H9 (cell line): ENCODE measurements around the gene SLC29A2. TPM values are rescaled to one million over a fixed set of nuclear protein-coding genes. Genes with fewer than 3 reads are reported as not detected.

Experiments used
- DNase-seq: peaks from one replicate; pipeline ENCODE4 v3.0.0-alpha.2; 2017
- H2AFZ ChIP-seq: one replicate; pipeline ENCODE4 v1.6.1; 2013; ENCODE audit warnings: mild to moderate bottlenecking, low read length, control low read depth, moderate library complexity
- H2AK5ac ChIP-seq: 2 replicates; pipeline ENCODE4 v1.6.1; 2013; ENCODE audit warnings: low read length, control low read depth, mixed read lengths; ENCODE audit not compliant: insufficient read length
- H2BK120ac ChIP-seq: one replicate; pipeline ENCODE4 v1.6.1; 2013; ENCODE audit warnings: low read depth, mild to moderate bottlenecking, low read length, control low read depth, inconsistent platforms; ENCODE audit not compliant: poor library complexity, severe bottlenecking
- H2BK12ac ChIP-seq: 2 replicates; pipeline ENCODE4 v1.6.1; 2013; ENCODE audit warnings: low read length, control low read depth, mixed read lengths, low read depth; ENCODE audit not compliant: insufficient read length
- H2BK15ac ChIP-seq: 2 replicates; pipeline ENCODE4 v1.6.1; 2013; ENCODE audit warnings: low read depth, low read length, control low read depth
- H2BK20ac ChIP-seq: one replicate; pipeline ENCODE4 v1.6.1; 2013; ENCODE audit warnings: low read depth, mild to moderate bottlenecking, low read length, control low read depth, inconsistent platforms; ENCODE audit not compliant: poor library complexity, severe bottlenecking
- H2BK5ac ChIP-seq: 2 replicates; pipeline ENCODE4 v1.6.1; 2013; ENCODE audit warnings: low read length, control low read depth, mixed read lengths; ENCODE audit not compliant: insufficient read length
- H3K14ac ChIP-seq: 2 replicates; pipeline ENCODE4 v1.6.1; 2013; ENCODE audit warnings: low read length, control low read depth; ENCODE audit not compliant: insufficient read depth
- H3K18ac ChIP-seq: 2 replicates; pipeline ENCODE4 v1.6.1; 2013; ENCODE audit warnings: low read depth, mild to moderate bottlenecking, mixed read lengths, low read length, control low read depth; ENCODE audit not compliant: insufficient read length
- H3K23ac ChIP-seq: 2 replicates; pipeline ENCODE4 v1.6.1; 2013; ENCODE audit warnings: low read length, control low read depth, mixed read lengths, low read depth; ENCODE audit not compliant: insufficient read length
- H3K23me2 ChIP-seq: 2 replicates; pipeline ENCODE4 v1.6.1; 2013; ENCODE audit warnings: low read depth, mild to moderate bottlenecking, mixed read lengths, low read length, control low read depth; ENCODE audit not compliant: insufficient read length, poor library complexity, severe bottlenecking
- H3K27ac ChIP-seq: 2 replicates; pipeline ENCODE4 v1.5.1; 2013; ENCODE audit warnings: low read length, control low read depth, mixed read lengths, low read depth; ENCODE audit not compliant: insufficient read length
- H3K27me3 ChIP-seq: 2 replicates; pipeline ENCODE4 v1.6.1; 2013; ENCODE audit warnings: low read length, control low read depth, inconsistent platforms; ENCODE audit not compliant: insufficient read depth
- H3K4ac ChIP-seq: 2 replicates; pipeline ENCODE4 v1.6.1; 2013; ENCODE audit warnings: low read depth, mild to moderate bottlenecking, control low read depth, inconsistent platforms, low read length, moderate library complexity
- H3K4me1 ChIP-seq: 2 replicates; pipeline ENCODE4 v1.6.1; 2013; ENCODE audit warnings: low read length, control low read depth, inconsistent platforms; ENCODE audit not compliant: insufficient read depth
- H3K4me2 ChIP-seq: 2 replicates; pipeline ENCODE4 v1.6.1; 2013; ENCODE audit warnings: low read length, control low read depth, mixed read lengths; ENCODE audit not compliant: insufficient read length, insufficient read depth
- H3K56ac ChIP-seq: 2 replicates; pipeline ENCODE4 v1.6.1; 2013; ENCODE audit warnings: low read depth, mild to moderate bottlenecking, mixed read lengths, low read length, control low read depth; ENCODE audit not compliant: insufficient read length
- H3K79me1 ChIP-seq: 2 replicates; pipeline ENCODE4 v1.6.1; 2013; ENCODE audit warnings: low read depth, mild to moderate bottlenecking, moderate library complexity, low read length, control low read depth, inconsistent platforms; ENCODE audit not compliant: insufficient read depth, poor library complexity, severe bottlenecking
- H3K79me2 ChIP-seq: 2 replicates; pipeline ENCODE4 v1.6.1; 2013; ENCODE audit warnings: low read length, control low read depth, inconsistent platforms; ENCODE audit not compliant: insufficient read depth
- H3K9ac ChIP-seq: 2 replicates; pipeline ENCODE4 v1.6.1; 2013; ENCODE audit warnings: low read length, control low read depth, mixed read lengths; ENCODE audit not compliant: insufficient read length; ENCODE audit errors: extremely low read depth
- H3K9me3 ChIP-seq: one replicate; pipeline ENCODE4 v1.6.1; 2013; ENCODE audit warnings: low read depth, low read length, inconsistent platforms; ENCODE audit not compliant: control insufficient read depth
- H3T11ph ChIP-seq: one replicate; pipeline ENCODE4 v1.6.1; 2013; ENCODE audit warnings: mild to moderate bottlenecking, low read length, control low read depth, inconsistent platforms
- H4K20me1 ChIP-seq: one replicate; pipeline ENCODE4 v1.6.1; 2013; ENCODE audit not compliant: control insufficient read depth, insufficient read length, insufficient read depth
- H4K5ac ChIP-seq: 2 replicates; pipeline ENCODE4 v1.6.1; 2013; ENCODE audit warnings: low read depth, mild to moderate bottlenecking, mixed read lengths, low read length, control low read depth; ENCODE audit not compliant: insufficient read length
- H4K8ac ChIP-seq: replicated peaks from 2 replicates; pipeline ENCODE4 v1.6.1; 2013; ENCODE audit warnings: low read length, control low read depth, mixed read lengths, low read depth; ENCODE audit not compliant: insufficient read length
- H4K91ac ChIP-seq: 2 replicates; pipeline ENCODE4 v1.6.1; 2013; ENCODE audit warnings: low read depth, mild to moderate bottlenecking, moderate library complexity, mixed read lengths, low read length, control low read depth; ENCODE audit not compliant: insufficient read length
- H3K27ac Mint-ChIP-seq, 3 experiments: 2 replicates in 2 of 3; 3 replicates in 1 of 3; pipeline ENCODE4 v1.8.0; 2020 to 2021; ENCODE audit warnings: mixed read lengths in 3 of 3, mild to moderate bottlenecking in 1 of 3, moderate library complexity in 1 of 3
- H3K27me3 Mint-ChIP-seq: 2 replicates; pipeline ENCODE4 v1.8.0; 2021; ENCODE audit warnings: low read depth, mild to moderate bottlenecking, moderate library complexity, mixed read lengths
- H3K36me3 Mint-ChIP-seq, 3 experiments: 2 replicates in 2 of 3; 3 replicates in 1 of 3; pipeline ENCODE4 v1.8.0; 2020 to 2021; ENCODE audit warnings: low read depth in 3 of 3, mixed read lengths in 3 of 3; ENCODE audit not compliant: insufficient read depth in 1 of 3
- H3K4me1 Mint-ChIP-seq, 2 experiments: 2 replicates each; pipeline ENCODE4 v1.8.0; 2020; ENCODE audit warnings: mixed read lengths in 2 of 2
- H3K4me3 Mint-ChIP-seq, 2 experiments: 2 replicates in 1 of 2; 3 replicates in 1 of 2; pipeline ENCODE4 v1.8.0; 2020 to 2021; ENCODE audit warnings: mild to moderate bottlenecking in 2 of 2, mixed read lengths in 2 of 2, moderate library complexity in 1 of 2
- H3K9me3 Mint-ChIP-seq, 2 experiments: 2 replicates in 1 of 2; 3 replicates in 1 of 2; pipeline ENCODE4 v1.8.0; 2020; ENCODE audit warnings: mild to moderate bottlenecking in 2 of 2, mixed read lengths in 2 of 2, moderate library complexity in 1 of 2
- CTCF ChIP-seq: fragments of 200-600 bp; sonication (generic); conservative IDR thresholded peaks from 3 replicates; pipeline ENCODE4 v1.8.0; 2021; ENCODE audit warnings: antibody characterized with exemption, mild to moderate bottlenecking
- WGBS: extraction: QIAGEN DNeasy Blood & Tissue Kit; methylation state at CpG from one replicate; pipeline ENCODE4 v1.1.7; 2013; ENCODE audit warnings: missing lambda C conversion rate, low lambda C conversion rate, mixed read lengths; ENCODE audit not compliant: insufficient read length; ENCODE audit errors: extremely low coverage; 5-methylcytosine and 5-hydroxymethylcytosine counted together
- total RNA-seq: library from RNA; stranded (reverse); gene quantifications from 2 replicates; pipeline ENCODE4 v1.2.1, GENCODE V29; 2021

The SLC29A2 gene
- total RNA-seq, 1 experiment from 2014 or later, result 29.8 TPM

- Mint-ChIP-seq H3K9me3 (no peaks in the 10 kb centered on the region), H3K4me3 (no peak overlapping the region)
- H3K27ac ChIP-seq, result no peak overlapping the region
Observed at GRCh38 chr11:66339686-66340483, 31.7 kb downstream of the SLC29A2 start.

More at GRCh38 chr11:66339686-66340483, 31.7 kb downstream of the SLC29A2 start:
- H4K5ac ChIP-seq, result no peak overlapping the region
- Mint-ChIP-seq H3K36me3 (peaks cover 12 to 35% (median 27%) of the 10 kb centered on the region in 3 experiments; a peak in 6 of 7 replicates), H3K27me3 (peaks cover 4% of the 10 kb centered on the region), H3K27ac (no peak overlapping the region), H3K4me1 (peaks cover 32% of the 10 kb centered on the region in 2 experiments)
- peaks cover 2% of the 10 kb centered on the region; the same call in 1 of the 2 replicates for H3K79me2 ChIP-seq
- no peaks in the 10 kb centered on the region; the same call in 1 of the 2 replicates for H3K27me3 ChIP-seq
- H3K4ac ChIP-seq, result no peak overlapping the region
- peaks cover 4% of the 10 kb centered on the region for H3K23me2 ChIP-seq
- H3K23ac ChIP-seq, result no peak overlapping the region
- no peak overlapping the region for H3T11ph ChIP-seq
- no peak overlapping the region for H2AFZ ChIP-seq
- H4K91ac ChIP-seq, result no peak overlapping the region
- H3K14ac ChIP-seq, result no peak overlapping the region
- H2BK5ac ChIP-seq, result no peak overlapping the region
- H3K79me1 ChIP-seq, result no peaks in the 10 kb centered on the region
- WGBS, result no CpG with 5 or more reads among the region's 14 CpGs
- H2BK120ac ChIP-seq, result no peak overlapping the region
- H2BK15ac ChIP-seq, result no peak overlapping the region
- no peak overlapping the region for H2BK12ac ChIP-seq
- H3K18ac ChIP-seq, result no peak overlapping the region
- no peaks in the 10 kb centered on the region for H3K4me1 ChIP-seq
- TF ChIP-seq CTCF, result no peak
- H3K9ac ChIP-seq, result no peak overlapping the region
- no peak overlapping the region for H3K56ac ChIP-seq
- no peaks in the 10 kb centered on the region for H3K9me3 ChIP-seq
- no peak overlapping the region for H3K4me2 ChIP-seq
- no peak overlapping the region for H2BK20ac ChIP-seq
- no peak overlapping the region for H2AK5ac ChIP-seq
- DNase-seq, result no peak
- peaks cover 3% of the 10 kb centered on the region for H4K20me1 ChIP-seq
- H4K8ac ChIP-seq, result no peak overlapping the region
